ENCODE results near the gene KRT13.

The KRT13 gene

GRCh38 chr17:41483531-41483930, 21.9 kb downstream of the KRT13 start:
- no peak overlapping the region for H3K4me3 Mint-ChIP-seq
- no peaks in the 10 kb centered on the region for H3K27me3 Mint-ChIP-seq
- no peaks in the 10 kb centered on the region for H3K4me1 Mint-ChIP-seq (ENCODE audit: low read depth)
- H3K9me3 Mint-ChIP-seq = no peaks in the 10 kb centered on the region
- no peak overlapping the region for H3K27ac Mint-ChIP-seq
- no peaks in the 10 kb centered on the region for H3K36me3 Mint-ChIP-seq (ENCODE audit: low read depth)

GRCh38 chr17:41481036-41481435, 24.4 kb downstream of the KRT13 start, which contains the start of gene KRT35:
KRT35 (minus strand) TSS chr17:41481151; CDS start chr17:41481097, 54 bp downstream.
- no peak within 1 kb of the TSS for H3K27ac Mint-ChIP-seq
- no peaks in the 10 kb centered on the region for H3K36me3 Mint-ChIP-seq (ENCODE audit: low read depth)
- no peak within 1 kb of the TSS for H3K4me3 Mint-ChIP-seq
- no peaks in the 10 kb centered on the region for H3K4me1 Mint-ChIP-seq (ENCODE audit: low read depth)
- no peaks in the 10 kb centered on the region for H3K9me3 Mint-ChIP-seq
- H3K27me3 Mint-ChIP-seq = no peaks in the 10 kb centered on the region

DNA sequence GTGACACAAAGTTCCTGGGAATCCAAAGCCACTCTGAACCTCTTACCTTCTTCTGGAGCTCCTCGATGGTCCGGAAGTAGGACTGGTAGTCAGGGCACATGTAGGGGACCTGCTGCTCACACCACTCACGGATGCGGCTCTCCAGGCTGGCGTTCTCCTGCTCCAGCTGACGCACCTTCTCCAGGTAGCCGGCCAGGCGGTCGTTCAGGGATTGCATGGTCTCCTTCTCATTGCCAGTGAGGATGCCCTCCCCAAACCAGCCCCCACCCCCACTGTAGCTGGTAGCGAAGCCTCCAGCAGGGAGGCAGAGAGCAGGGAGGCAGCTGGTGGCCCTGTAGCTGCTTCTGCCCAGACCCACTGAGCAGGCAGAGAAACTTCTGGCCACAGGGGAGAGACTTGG, 24.8 kb downstream of the KRT13 start:
- Mint-ChIP-seq H3K27me3 (no peaks in the 10 kb centered on the region), H3K9me3 (no peaks in the 10 kb centered on the region), H3K4me3 (no peak overlapping the region), H3K4me1 (ENCODE audit: low read depth) (no peaks in the 10 kb centered on the region), H3K27ac (no peak overlapping the region), H3K36me3 (ENCODE audit: low read depth) (no peaks in the 10 kb centered on the region)

GRCh38 chr17:41480136-41480535, 25.3 kb downstream of the KRT13 start:
- Mint-ChIP-seq H3K9me3 (no peaks in the 10 kb centered on the region), H3K36me3 (ENCODE audit: low read depth) (no peaks in the 10 kb centered on the region), H3K4me1 (ENCODE audit: low read depth) (no peaks in the 10 kb centered on the region), H3K4me3 (no peak overlapping the region), H3K27ac (no peak overlapping the region), H3K27me3 (no peaks in the 10 kb centered on the region)

DNA sequence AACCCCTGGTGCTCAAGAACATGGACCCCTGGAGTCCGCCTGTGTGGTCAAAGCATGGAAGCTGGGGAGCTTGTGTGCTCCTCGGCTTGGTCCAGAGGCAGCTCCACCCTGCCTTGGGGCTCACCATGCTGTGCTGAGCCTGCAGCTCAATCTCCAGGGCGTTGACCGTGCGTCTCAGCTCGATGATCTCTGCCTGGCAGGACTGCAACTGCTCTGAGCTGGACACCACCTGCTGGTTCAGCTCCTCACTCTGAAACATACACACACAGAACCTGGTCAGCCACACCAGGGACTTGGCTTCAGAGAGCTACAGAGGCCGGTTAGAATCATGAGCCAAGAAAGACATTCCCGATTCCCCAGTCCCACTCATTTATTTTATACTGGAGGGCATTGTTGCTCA, 27.2 kb downstream of the KRT13 start:
- no peaks in the 10 kb centered on the region for H3K9me3 Mint-ChIP-seq
- no peak overlapping the region for H3K4me3 Mint-ChIP-seq
- no peak overlapping the region for H3K27ac Mint-ChIP-seq
- H3K36me3 Mint-ChIP-seq (ENCODE audit: low read depth) = no peaks in the 10 kb centered on the region
- no peaks in the 10 kb centered on the region for H3K4me1 Mint-ChIP-seq (ENCODE audit: low read depth)
- H3K27me3 Mint-ChIP-seq = no peaks in the 10 kb centered on the region

DNA sequence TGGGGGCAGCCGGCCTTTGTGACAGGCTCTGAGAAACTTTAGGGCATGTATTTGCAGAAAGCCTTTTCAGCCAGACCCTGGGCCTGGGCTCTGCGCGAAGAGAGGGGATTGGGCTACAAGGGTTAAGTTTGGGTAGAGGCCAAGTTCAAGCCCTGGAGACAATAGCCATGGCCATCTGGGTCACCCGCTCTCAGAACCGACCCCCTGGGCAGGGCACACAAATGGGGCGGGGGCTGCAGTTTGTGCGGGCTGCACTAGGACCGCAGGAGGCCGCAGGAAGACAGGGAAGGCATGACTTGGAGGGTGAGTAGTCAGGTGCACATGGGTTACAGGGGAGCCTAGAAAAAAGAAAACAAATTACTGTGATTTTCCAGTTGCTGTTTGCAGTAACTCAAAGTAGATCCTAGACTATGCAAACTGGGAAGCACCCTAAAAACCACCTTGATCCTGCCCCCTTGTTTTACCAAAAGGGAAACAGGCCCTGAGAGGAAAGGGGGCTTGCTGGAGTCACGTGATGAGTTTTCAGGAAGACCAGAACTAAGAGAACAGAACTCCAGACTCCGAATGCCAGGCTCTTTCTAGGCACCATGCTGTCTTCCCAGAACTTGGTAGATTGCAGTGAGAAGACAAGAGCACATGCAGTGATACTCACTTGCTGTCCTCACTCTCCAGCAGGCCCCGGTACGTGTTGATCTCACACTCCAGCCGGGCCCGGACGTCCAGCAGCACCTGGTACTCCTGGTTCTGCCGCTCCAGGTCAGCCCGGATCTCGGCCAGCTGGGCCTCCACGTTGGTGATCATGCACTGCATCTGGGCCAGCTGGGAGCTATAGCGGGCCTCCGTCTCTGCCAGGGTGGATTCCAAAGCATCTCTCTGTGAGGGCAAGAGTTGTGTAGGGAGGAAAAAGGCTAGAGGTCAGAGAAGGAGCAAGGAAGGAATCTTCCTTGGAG, 28.3 kb downstream of the KRT13 start:
- Mint-ChIP-seq H3K4me3 (no peak overlapping the region), H3K27me3 (no peaks in the 10 kb centered on the region), H3K36me3 (ENCODE audit: low read depth) (no peaks in the 10 kb centered on the region), H3K27ac (no peak overlapping the region), H3K9me3 (peaks cover 3% of the 10 kb centered on the region), H3K4me1 (ENCODE audit: low read depth) (no peaks in the 10 kb centered on the region)

DNA sequence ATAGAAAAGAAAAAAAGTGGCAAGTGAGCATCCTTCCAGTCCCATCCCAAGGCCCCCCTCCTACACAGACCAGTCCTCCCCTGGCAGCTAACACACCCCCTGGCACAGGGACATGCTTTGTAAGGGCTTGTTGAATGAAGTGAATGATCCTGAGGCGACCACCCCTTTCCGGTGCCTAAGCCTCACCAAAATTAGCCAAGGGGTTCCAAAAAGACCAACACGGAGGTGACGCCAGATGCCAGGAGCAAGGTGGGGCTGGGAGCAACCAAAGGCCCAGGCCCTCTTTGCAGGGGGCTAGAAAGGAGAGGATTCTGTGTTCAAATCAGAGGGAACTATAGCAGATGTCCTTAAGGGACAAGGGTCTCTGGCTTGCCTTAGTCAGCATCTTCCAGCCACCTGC, 30.0 kb downstream of the KRT13 start:
- peaks cover 3% of the 10 kb centered on the region for H3K9me3 Mint-ChIP-seq
- no peaks in the 10 kb centered on the region for H3K36me3 Mint-ChIP-seq (ENCODE audit: low read depth)
- H3K27ac Mint-ChIP-seq = no peak overlapping the region
- no peak overlapping the region for H3K4me3 Mint-ChIP-seq
- H3K27me3 Mint-ChIP-seq = no peaks in the 10 kb centered on the region
- H3K4me1 Mint-ChIP-seq (ENCODE audit: low read depth) = no peaks in the 10 kb centered on the region

- Mint-ChIP-seq H3K27me3 (no peaks in the 10 kb centered on the region), H3K4me1 (ENCODE audit: low read depth) (no peaks in the 10 kb centered on the region), H3K9me3 (peaks cover 3% of the 10 kb centered on the region), H3K27ac (no peak overlapping the region), H3K4me3 (no peak overlapping the region), H3K36me3 (ENCODE audit: low read depth) (no peaks in the 10 kb centered on the region)
These were observed 30.5 kb downstream of the KRT13 start for GRCh38 chr17:41474863-41475262.

GRCh38 chr17:41468346-41468745, 37.1 kb downstream of the KRT13 start:
- Mint-ChIP-seq H3K4me3 (no peak overlapping the region), H3K27me3 (peaks cover 4% of the 10 kb centered on the region), H3K36me3 (ENCODE audit: low read depth) (no peaks in the 10 kb centered on the region), H3K4me1 (ENCODE audit: low read depth) (no peaks in the 10 kb centered on the region), H3K9me3 (peaks cover 6% of the 10 kb centered on the region), H3K27ac (no peak overlapping the region)

GRCh38 chr17:41467561-41467960, 37.9 kb downstream of the KRT13 start:
- Mint-ChIP-seq H3K27ac (no peak overlapping the region), H3K36me3 (ENCODE audit: low read depth) (no peaks in the 10 kb centered on the region), H3K9me3 (peaks cover 3% of the 10 kb centered on the region), H3K4me1 (ENCODE audit: low read depth) (no peaks in the 10 kb centered on the region), H3K4me3 (no peak overlapping the region), H3K27me3 (peaks cover 4% of the 10 kb centered on the region)

- Mint-ChIP-seq H3K4me3 (no peak within 1 kb of the TSS), H3K9me3 (peaks cover 3% of the 10 kb centered on the region), H3K36me3 (ENCODE audit: low read depth) (no peaks in the 10 kb centered on the region), H3K4me1 (ENCODE audit: low read depth) (no peaks in the 10 kb centered on the region), H3K27ac (no peak within 1 kb of the TSS), H3K27me3 (peaks cover 4% of the 10 kb centered on the region)
These were observed 38.4 kb downstream of the KRT13 start, which contains the start of gene KRT32 for GRCh38 chr17:41466988-41467387. KRT32 (minus strand) TSS chr17:41467386; CDS start chr17:41467325, 61 bp downstream.

DNA sequence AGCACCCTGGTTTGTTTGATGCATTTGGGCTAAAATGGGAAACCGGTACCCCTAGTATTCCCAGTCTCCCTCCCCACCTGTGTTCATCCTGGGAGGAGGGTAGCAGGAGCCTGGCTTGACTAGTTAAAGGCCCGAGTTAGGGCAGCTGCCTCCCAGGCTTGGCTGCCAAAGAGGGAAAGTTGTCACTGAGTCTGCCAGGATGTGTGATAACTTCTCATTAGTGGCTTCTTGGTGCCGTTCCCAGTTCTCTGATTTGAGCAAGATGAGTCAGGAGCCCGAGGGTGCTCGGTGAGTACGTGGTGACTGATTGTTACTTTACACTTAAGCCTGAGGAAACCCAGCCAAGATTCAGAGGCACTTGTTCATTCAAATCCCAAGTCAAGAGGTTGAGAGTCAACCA, 40.7 kb downstream of the KRT13 start:
- Mint-ChIP-seq H3K9me3 (peaks cover 3% of the 10 kb centered on the region), H3K27ac (no peak overlapping the region), H3K36me3 (ENCODE audit: low read depth) (no peaks in the 10 kb centered on the region), H3K27me3 (peaks cover 4% of the 10 kb centered on the region), H3K4me1 (ENCODE audit: low read depth) (no peaks in the 10 kb centered on the region), H3K4me3 (no peak overlapping the region)

- Mint-ChIP-seq H3K27ac (no peak overlapping the region), H3K27me3 (peaks cover 4% of the 10 kb centered on the region), H3K36me3 (ENCODE audit: low read depth) (no peaks in the 10 kb centered on the region), H3K9me3 (peaks cover 3% of the 10 kb centered on the region), H3K4me3 (no peak overlapping the region), H3K4me1 (ENCODE audit: low read depth) (no peaks in the 10 kb centered on the region)
These were observed 41.2 kb downstream of the KRT13 start for GRCh38 chr17:41464173-41464572.

- no peak overlapping the region for H3K27ac Mint-ChIP-seq
- peaks cover 3% of the 10 kb centered on the region for H3K9me3 Mint-ChIP-seq
- H3K36me3 Mint-ChIP-seq (ENCODE audit: low read depth) = no peaks in the 10 kb centered on the region
- H3K4me1 Mint-ChIP-seq (ENCODE audit: low read depth) = no peaks in the 10 kb centered on the region
- H3K27me3 Mint-ChIP-seq = peaks cover 4% of the 10 kb centered on the region
- H3K4me3 Mint-ChIP-seq = no peak overlapping the region
These were observed 41.7 kb downstream of the KRT13 start for GRCh38 chr17:41463746-41464145.

DNA sequence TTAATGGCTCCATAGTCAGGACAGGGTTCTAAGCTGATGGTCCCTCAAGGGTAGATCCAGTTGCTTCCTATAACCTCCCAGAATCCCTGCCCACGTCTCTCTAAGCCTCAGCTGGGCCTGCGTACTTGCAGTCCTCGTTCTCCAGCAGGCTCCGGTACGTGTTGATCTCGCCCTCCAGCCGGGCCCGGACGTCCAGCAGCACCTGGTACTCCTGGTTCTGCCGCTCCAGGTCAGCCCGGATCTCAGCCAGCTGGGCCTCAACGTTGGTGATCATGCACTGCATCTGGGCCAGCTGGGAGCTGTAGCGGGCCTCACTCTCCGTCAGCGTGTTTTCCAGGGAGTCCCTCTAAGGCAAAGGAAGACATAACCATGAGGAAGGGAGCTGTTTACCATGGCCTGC, 42.7 kb downstream of the KRT13 start:
- no peaks in the 10 kb centered on the region for H3K9me3 Mint-ChIP-seq
- peaks cover 4% of the 10 kb centered on the region for H3K27me3 Mint-ChIP-seq
- no peaks in the 10 kb centered on the region for H3K36me3 Mint-ChIP-seq (ENCODE audit: low read depth)
- H3K27ac Mint-ChIP-seq = no peak overlapping the region
- no peak overlapping the region for H3K4me3 Mint-ChIP-seq
- H3K4me1 Mint-ChIP-seq (ENCODE audit: low read depth) = no peaks in the 10 kb centered on the region

GRCh38 chr17:41457676-41458075, 47.7 kb downstream of the KRT13 start:
- Mint-ChIP-seq H3K4me3 (no peak overlapping the region), H3K36me3 (ENCODE audit: low read depth) (no peaks in the 10 kb centered on the region), H3K4me1 (ENCODE audit: low read depth) (no peaks in the 10 kb centered on the region), H3K9me3 (no peaks in the 10 kb centered on the region), H3K27me3 (no peaks in the 10 kb centered on the region), H3K27ac (no peak overlapping the region)
